NCI-H524 treated with DMSO at 0.1 percent for 48 hours (cell line): ENCODE measurements around the gene LYAR.

Source experiments
- DNase-seq: peaks from one replicate; lab custom pipeline; 2025; lab: John Stamatoyannopoulos, UW

LYAR gene

DNA sequence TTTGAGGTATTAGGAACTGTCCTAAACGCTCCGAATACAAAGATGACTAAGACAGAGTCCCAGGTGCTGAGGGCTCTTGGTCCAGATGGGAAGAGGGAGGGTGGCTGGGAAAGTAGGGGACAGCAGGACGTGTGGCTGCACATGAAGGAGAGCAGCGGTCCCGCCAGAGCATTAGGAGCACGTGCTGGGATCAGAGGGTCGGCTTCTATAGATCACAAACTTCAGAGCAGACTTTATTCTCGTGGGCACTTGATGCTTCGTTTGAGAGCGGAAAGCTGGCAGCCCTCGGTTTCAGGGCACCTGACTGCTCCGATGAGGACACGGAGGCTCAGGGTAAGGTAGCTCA lies 26.2 kb upstream of the LYAR start:
- no peak for DNase-seq

DNA sequence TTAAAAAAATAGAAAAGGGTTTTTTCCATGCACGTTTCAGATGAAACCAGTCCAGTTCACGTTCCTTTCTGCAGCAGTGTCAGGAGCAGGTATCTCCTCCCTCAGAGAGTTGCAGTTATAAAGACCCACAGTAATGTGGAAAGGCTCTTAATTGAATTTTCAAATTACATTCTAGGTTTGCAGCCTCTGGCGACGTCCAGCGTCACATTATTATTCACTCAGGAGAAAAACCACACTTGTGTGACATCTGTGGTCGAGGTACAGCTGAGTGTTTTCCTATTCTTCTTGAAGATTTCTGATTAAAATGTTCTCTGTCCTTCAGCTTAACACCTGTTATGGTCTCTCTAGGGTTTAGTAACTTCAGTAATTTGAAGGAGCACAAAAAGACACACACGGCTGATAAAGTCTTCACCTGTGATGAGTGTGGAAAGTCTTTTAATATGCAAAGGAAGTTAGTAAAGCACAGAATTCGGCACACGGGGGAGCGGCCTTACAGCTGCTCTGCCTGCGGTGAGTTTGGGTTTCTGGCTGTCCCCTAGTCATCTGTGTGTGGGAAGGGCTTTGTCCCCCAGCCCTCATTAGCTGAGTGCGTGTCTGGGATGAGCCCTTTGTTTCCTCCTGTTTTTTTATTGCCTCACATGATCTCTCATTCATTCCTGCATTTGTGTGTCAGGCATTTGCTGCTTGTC lies 25.7 kb upstream of the LYAR start:
- DNase-seq = no peak

DNA sequence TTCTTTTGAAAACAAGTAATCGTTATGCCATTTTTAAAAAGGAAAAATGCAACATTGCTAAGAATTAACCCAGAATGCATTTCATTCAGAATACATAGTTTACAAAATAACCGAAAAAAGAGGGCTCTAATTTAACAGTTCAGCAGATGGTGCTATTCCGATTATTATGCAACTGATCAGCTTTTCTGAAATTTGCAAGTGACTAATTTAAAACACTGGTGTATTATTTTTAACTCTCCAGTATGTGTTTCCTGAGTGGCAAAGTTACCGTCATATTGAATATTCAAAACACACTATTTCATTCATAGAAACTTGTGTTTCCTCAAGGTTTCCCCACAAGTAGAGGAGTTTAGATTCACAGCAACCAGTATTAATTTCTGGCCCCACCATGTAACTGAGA lies 21.2 kb upstream of the LYAR start:
- no peak for DNase-seq

DNA sequence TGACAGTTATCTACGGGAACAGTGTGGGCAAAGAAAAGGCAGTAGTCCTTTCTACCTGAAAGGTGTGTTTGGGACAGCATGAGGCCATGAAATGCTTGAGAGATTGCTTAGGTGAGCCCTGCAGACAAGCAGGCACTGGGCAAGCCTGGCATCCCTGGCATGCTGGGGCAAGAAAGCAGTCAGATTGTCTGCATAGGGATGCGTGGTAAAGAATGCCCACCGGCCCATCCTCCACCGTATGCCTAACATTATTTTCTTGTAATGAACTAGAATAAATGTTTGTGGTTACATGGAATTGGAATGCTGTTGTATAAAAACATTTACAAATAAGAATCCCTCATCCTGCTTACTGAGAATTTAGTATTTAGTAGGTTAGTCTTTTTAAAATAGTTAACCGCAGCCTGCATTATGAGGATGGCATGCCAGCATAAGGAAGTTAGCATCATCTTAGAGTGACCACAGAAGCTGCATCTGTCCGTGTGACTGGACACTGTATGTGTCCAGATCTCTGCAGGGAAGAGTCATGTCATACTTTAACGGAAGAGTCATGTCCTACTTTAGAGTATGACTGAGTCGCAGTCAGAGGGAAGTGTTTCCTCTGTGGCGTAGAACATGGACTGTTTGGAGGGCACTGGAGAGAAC lies 19.0 kb upstream of the LYAR start:
- no peak for DNase-seq

DNA sequence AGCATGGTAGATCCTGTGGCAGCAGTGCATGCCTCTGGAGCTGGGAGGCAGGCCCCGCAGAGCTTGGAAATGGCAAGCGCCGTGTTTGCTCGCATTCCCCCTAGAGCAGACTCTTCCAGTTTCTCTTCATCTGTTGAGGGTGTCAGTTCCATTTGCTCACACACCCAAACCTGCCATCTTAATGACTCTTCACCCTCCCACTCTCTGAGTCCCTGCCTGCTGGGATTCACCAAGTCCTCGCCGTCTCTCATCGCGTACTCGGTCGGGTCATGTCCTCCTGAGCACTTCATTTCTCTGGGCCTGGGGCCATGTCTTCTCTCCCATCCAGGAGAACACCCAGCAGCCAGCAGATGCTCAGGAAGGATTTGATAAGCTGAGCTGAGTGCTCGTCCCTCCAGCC lies 17.0 kb upstream of the LYAR start:
- DNase-seq = no peak

GRCh38 chr4:4302416-4302815 lies 12.5 kb upstream of the LYAR start:
- DNase-seq = no peak

GRCh38 chr4:4302001-4302400 lies 12.0 kb upstream of the LYAR start:
- no peak for DNase-seq

GRCh38 chr4:4299006-4299405 lies 9.1 kb upstream of the LYAR start:
- DNase-seq = no peak

GRCh38 chr4:4296283-4296846 lies 6.4 kb upstream of the LYAR start:
- no peak for DNase-seq

DNA sequence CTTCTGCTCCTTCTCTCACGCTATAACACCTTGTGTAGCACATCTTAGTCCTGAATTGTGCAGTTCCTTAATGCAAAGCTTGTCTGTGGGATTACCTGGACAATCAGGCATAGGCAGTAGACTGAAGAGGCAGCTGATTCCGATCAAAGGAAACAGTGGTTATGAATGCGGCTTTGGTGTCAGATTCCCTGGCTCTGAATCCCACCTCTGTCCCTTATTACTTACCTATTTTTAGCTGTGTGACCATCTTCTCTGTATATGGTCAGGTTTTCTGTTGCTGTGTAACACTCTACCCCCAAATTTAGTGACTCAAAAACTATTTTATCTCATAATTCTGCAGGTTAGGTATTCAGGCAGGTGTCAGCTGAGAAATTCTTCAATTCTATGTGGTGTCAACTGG lies 3.3 kb upstream of the LYAR start:
- no peak for DNase-seq

- no peak for DNase-seq
Observed at GRCh38 chr4:4289597-4289940, 385 bp downstream of the LYAR start.

- DNase-seq = no peak
Observed at GRCh38 chr4:4289055-4289454, 899 bp downstream of the LYAR start.

- no peak for DNase-seq
Observed at GRCh38 chr4:4288098-4288497, 1.9 kb downstream of the LYAR start.

DNA sequence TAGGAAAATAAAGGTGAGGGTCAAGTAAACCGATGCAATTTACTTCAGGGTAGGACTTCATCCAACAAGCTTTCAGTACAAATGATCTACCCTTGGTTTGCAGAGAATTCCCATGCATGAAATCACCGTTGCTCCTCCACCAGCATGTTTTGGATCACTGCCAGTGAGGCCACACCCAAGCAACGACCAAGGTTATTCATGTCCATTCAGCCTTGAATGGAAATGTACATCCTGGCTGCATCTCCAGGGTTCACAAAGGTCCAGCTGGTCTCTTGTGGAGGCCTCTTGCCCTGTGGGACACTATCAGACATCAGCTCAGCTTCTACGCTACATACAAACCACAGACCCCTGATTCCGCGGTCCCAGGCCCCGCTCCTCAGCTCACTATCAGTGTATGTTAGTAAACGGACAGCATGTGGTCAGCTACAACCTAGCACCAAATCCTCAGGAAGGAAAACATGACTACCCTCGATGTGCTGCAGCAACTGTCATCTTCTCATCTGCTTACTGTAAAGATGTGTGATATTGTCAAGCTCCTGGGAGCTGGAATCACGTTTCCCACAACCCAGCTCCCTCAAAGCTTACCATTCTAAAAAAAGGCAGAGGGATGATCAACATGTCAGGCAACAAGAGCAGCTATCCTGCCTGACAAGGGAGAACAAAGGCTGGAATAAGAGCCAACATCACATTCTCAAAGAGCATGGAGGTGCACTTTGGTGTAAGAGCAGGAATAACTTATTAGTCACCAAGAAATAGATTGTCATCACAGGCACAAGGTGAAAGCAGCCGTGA lies 4.9 kb downstream of the LYAR start:
- DNase-seq = no peak

GRCh38 chr4:4281787-4282186 lies 8.2 kb downstream of the LYAR start:
- DNase-seq = no peak

DNA sequence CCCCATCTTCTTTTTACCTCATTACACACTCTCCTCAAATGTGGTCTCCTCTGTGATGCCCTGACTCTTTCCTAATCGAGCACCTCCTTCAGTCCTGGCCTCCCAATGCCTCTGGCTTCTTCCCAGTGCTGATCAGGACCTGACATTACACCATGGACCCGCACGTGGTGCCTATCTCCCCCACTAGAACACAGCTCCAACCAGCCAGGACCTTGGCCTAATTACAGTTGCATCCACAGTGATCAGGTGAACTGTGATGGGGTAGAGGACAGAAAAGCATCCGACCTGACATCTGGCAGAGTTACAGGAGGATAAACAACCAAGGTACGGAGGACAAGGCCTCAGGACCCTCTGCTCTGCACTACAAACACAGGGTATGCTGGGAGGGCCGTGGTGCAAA lies 12.4 kb downstream of the LYAR start:
- no peak for DNase-seq

DNA sequence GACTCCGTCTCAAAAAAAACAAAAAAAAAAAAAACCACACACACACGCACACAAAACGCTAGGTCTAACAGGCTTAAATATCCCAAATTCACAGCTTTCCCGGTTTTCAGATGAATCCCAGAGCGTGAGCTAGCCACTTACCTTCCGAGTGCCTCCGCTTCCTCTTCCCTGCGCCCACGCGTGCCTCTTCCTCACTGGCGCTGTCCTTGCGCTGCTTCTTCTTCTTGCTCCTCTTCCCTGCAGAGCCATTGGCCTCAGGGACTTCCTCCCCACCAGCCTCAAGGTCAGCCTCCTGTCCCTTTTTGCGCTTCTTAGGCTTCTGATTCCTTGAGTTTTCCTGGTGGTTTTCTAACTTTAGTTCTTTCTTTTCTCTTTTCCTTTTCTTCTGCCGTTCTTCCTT lies 15.7 kb downstream of the LYAR start:
- DNase-seq = no peak

DNA sequence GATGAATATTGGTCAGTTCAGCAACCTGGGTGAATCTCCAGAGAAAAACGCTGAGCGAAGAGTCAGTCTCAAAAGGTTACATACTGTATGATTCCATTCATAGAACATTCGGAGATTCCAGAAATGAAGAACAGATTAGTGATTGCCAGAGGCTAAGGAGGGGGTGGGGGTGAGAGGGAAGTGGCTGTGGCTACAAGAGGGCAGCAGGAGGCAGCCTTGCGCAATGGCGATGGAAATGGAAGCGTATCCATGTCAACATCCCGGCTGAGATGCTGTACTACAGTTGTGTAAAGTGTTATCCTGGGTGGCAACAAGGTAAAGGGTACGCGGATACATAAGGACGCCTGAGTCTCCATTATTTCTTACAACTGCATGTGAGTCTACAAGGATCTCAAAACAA lies 18.0 kb downstream of the LYAR start:
- no peak for DNase-seq

GRCh38 chr4:4270529-4270928 lies 19.4 kb downstream of the LYAR start:
- DNase-seq = no peak

DNA sequence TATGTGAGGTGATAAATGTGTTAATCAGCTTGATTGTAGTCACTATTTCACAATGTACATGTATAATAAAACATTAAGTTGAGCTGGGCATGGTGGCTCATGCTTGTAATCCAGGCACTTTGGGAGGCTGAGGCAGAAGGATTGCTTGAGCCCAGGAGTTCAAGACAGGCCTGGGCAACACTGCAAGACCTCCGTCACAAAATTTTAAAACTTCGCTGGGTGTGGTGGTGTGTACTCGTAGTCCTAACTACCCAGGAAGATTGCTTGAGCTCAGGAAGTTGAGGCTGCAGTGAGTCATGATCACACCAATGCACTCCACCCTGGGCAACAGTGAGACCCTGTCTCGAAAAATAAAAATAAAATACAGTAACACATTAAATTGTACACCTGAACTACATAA lies 20.1 kb downstream of the LYAR start:
- DNase-seq = no peak

DNA sequence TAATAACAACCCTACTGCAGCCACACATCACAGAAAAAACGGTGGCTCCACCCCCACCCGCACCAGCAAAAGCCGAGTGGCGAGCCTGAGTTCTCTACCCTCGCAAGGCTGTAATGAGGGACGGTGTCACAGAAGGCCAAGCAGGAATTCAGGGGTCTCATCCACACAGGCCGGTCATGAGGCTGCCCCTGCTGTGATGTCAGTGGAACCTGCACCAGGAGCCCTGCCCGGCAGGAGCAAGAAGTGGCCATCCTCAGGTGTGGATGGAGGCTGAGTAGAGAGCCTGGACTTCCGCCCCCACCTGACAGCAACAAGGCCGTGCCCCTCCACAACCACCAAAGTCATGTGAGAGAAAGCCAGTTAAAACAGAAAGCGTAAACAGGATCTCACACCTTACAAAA lies 20.6 kb downstream of the LYAR start:
- DNase-seq = no peak

DNA sequence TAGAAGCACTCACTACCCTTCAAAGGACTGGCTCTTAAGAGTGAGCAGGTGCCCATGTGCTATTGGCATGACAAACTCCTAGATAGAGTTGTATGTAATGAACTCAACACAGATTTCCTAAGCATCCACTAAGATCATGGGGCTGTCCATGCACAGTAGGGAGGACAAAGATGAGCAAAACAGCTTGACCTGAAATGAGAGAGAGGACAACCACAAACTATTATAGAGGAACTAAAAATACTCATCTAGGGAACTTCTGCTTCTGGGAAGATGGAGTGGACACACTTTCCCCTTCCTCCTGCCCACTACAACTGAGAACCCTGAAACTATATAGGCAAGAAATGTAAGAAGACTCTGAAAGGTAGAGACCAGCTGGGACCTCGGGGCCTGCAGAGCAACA lies 21.2 kb downstream of the LYAR start:
- no peak for DNase-seq

GRCh38 chr4:4267981-4268380 lies 22.0 kb downstream of the LYAR start:
- DNase-seq = no peak
